NCI-H526 treated with DMSO at 0.1 percent for 48 hours (cell line): ENCODE results near the gene GRIP2.
"Not testable (repeated sequence)": the region's sequence is repeated elsewhere in the genome, so short reads cannot be mapped to it uniquely, and the experiment has no call there.

ENCODE experiments used
- DNase-seq: peaks from one replicate; lab custom pipeline; 2025; lab: John Stamatoyannopoulos, UW

The GRIP2 gene

DNA sequence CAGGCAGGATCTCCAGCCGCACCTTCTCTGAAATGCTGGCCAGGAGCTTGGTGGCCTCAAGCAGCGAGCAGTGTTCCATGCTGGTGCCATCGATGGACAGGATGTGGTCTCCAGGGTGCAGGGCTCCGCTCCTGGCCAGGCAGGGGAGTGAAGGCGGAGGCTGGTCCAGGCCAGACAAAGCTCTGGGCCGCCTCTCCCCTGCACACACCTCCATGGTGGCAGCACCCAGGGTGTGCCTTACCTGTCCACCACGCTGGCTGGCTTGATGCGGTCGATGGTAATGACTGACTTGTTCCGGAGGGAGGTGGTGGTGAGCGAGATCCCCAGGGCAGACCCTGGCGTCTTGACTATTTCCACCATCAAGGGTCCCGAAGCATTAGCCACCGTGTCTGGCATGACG, 20.0 kb downstream of the GRIP2 start:
- no peak for DNase-seq

DNA sequence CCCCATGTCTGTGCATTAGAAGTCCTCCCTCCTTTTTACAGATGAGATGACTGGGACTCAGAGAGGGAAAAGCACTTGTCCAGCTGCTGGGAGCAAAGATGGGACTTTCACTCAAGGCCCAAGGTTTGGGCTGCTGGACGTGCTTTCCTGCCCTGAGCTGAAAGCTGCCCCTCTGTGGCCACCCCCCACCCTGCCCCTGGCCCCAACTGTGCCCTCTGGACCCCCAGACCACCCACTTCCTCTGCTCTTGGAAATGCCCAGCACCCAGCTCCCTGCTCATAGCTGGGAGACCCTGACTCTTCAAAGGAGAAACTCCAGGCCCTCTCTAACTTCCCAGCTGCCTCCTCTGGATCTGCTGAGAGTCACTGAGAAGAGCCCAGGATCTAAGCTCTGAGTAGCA, 20.7 kb downstream of the GRIP2 start:
- no peak for DNase-seq

DNA sequence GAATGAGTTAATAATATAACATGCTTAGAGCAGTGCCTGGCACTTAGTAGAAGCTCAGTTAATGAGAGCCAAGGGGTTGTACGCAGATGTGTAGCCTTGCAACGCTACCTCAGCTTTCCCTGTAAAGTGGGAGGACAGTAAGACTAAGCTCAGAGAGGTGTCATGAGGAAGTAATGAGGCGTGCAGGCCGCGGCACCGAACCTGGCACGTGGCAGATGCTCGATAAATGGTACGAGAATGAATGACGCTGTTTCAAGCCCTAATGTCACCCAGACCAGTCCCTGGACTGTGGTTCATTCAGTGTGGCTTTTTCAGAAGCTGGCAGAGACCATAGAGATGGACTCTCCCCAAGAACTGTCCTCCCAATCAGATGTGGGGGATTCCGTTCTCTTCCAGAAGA, 21.2 kb downstream of the GRIP2 start:
- no peak for DNase-seq

DNA sequence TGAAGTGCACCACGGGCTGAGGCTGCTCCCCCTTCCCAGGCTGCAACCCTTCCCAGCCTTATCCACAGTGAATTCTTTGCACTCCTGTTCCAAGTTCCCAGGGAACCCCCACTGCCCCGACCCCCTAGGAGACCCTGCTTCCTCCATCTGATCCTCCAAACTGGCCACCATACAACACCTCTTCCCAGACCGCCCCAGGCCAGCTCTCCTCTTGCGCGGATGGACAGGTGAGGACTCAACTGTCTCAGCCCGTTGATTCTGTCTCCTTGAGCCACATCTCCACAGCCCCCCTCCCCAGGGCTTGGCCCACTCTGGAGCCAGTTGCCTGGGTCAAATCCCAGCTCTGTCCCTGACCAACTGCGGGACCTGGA, 21.7 kb downstream of the GRIP2 start:
- no peak for DNase-seq

DNA sequence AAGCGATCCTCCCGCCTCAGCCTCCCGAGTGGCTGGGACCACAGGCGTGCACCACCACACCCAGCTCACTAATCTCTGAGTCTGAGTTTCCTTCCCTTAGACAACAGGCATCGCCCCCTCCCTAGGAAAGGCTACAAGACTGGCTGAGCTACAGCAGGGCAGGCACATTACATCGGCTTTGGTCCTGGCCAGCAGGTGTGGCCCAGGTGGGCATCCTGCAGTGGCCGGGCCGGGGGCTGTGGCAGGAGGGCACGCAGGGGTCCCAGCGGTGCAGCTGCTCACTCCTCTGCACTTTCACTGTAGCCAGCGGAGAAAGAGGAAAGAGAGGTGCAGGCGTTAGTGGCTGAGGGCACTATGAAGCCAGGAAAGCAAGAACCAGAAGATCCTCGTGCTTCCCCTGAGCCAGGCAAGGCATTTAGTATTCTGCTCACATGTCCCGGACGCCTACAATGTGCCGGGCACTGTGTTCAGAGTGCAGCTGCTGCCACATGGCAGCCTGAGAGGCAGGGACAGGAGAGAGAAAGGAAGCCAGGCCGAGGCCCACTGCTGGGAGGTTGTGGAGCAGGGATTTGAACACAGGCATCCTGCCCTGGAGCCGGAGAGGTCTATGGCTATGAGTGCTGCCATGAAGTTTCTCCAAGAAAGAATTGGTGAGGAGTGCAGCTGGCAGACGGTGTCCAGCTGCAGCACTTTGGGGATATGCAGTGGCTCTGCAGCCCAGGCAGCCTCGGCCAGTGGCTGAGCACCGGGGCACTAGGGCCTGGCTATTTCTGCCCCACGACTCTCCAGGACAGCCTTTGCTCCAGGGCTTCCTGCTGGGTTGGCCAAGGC, 22.3 kb downstream of the GRIP2 start:
- DNase-seq = no peak

DNA sequence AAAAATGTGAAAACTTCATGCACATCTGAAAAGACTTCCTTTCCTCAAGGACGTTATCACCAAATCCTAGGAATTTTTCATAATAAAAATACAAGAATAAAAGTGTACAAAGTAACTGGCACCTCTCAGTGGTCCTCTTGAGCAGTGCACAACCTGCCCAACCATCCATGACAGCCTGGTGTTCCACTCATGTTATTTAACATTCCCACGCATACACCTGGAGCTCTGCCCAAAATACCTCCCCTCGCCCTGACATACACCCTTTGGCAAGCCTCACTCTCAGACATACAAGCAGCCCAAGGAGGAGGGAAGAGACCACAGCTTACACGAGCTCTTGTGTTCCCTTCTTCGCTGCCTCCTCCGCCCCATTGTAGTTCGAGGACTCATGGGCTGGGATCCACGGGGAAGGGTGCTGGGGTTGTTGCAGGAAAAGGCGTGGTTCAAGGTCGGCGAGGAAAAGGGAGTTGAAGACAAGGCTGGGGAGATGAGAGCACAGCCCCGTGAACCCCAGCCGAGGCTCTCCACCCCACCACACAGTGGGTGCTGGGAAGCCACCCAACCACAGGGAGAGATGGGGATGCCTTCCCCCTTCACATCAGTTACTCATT, 23.3 kb downstream of the GRIP2 start:
- DNase-seq = no peak

DNA sequence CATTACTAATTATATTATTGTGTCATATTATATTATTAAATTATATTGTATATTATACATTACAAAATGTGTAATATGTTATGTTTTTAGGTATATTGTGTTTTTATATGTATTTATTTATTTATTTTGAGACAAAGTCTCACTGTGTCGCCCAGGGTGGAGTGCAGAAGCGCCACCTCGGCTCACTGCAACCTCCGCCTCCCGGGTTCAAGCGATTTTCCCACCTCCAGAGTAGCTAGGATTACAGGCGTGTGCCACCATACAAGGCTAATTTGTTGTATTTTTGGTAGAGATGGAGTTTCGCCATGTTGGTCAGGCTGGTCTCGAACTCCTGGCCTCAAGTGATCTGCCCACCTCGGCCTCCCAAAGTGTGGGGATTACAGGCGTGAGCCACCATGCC, 24.6 kb downstream of the GRIP2 start:
- DNase-seq = not testable (repeated sequence)

DNA sequence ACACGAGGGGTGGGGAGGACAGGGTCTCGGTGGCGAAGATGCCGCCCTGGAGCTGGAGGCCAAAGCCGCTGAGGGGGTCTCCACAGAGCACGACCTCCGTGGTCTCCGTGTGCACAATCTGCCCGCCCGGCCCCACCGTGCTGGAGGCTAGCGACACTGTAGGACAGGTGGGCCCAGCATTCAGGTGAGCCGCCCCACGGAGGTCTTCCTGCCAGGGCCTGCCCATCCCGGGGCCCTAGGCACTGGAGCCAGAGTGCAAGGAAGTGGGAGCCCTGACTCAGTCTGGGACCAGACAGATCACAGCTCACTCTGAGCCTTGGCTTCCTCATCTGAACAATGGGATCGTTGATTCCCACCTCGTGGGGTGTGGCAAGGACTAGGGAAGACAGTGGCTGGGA, 25.8 kb downstream of the GRIP2 start:
- DNase-seq = no peak

DNA sequence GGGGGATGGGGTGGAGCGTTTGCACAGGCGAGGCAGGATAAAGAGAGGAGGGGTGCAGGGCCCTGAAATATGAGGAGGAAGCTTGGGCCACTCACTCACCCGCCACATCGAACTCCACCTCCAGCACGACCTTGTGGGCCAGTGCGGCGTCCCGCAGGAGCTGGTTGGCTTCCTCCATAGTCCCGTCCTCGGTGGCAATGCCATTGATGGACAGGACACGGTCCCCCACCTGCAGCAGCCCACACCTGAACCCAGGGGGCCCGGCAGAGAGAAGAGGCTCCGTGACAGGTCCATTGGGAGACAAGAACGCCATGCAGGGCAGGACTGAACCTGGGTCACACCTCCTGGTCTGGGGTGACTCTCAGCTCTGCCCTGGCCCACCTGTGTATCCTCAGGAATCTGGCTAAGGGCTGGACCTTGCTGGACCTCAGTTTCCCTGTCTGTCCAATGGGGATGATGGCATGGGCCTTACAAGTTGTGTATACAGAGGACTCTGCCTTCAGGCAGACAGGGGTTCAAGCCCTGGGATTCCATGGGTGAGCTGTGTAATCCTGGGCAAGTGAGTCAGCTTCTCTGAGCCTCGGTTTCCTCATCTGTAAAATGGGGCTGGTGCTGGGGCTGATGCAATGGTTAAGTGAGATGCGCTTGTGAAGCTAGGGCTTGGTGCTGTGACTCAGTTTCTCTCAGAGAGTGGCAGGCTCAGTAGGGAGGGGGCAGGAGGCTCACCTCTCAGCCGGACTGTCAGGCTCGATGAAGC, 26.4 kb downstream of the GRIP2 start:
- DNase-seq = no peak

DNA sequence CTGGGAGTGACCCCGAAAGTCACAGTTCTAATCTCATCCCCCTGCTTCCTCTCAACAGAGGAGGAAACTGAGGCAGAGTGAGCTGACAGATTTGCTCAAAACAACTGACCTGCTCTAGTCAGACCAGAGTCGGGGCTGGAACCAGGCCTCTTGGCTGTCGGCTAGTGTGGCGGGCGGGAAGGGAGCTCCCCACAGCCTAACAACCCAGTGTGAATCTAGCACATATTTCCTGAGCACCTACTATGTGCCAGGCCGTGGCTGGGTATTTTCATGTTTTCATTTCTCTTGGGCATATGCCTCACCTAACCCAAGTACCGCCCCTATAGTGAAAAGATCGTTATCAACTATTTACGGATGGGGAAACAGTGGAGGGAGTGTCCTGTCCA, 27.2 kb downstream of the GRIP2 start:
- DNase-seq = no peak

DNA sequence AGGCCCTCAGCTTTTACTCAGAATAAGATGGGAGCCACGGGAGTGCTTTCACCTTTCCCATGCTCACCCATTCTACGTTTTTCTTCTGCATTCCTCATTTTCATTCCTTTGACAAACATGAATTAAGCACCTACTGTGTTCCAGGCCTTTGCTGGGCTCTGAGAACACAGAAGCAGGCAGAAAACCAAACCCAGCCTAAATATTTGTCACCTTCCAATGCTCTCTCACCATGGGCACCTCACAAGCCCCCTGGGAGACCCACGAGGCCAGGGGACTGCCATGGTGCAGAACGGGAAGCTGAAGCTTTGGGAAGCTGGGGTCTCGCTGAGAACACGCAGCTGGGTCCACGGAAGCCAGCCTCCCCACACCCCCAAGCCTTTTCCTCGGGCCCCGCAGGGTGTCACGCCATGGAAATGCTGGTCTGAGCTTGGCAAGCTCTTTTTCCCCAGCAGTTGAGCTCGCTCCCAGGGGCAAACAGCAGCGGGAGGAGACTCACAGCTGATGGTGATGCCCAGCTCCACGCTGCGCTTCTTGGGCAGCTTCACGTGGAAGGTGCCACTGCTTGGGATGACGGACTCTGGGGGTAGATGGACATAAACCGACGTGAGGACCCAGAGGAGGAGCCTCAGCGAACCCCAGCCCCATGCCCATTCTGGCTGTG, 27.7 kb downstream of the GRIP2 start:
- DNase-seq = no peak

DNA sequence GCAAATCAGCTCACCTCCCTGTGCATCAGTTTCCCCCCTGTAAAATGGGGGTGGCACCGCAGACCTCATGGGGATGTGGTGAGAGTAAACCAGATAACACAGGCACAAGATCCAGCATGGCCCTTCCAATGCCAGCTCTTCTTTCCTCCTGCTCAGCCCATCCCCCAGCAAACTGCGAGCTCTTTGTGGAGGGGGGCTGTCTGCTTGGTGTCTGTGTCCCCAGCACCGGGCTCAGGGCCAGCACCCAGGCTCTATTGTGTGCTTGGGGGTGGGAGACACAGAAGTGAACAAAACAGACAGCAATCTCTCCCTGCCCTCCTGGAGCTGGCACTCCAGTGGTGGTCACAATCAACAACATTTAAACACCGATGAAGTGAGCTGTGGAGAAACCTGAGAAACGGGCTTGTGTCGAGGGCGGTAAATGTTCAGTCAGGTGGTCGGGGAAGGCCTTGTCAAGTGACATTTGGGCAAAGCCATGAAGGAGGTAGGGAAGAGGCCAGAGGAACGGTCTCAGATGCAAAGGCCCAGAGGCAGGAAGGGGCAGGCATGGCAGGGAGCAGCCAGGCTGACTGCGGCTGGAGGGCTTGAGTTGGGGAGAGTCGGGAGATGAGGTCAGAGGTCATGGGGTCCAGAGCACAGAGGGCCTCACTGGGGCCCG, 28.4 kb downstream of the GRIP2 start:
- no peak for DNase-seq

DNA sequence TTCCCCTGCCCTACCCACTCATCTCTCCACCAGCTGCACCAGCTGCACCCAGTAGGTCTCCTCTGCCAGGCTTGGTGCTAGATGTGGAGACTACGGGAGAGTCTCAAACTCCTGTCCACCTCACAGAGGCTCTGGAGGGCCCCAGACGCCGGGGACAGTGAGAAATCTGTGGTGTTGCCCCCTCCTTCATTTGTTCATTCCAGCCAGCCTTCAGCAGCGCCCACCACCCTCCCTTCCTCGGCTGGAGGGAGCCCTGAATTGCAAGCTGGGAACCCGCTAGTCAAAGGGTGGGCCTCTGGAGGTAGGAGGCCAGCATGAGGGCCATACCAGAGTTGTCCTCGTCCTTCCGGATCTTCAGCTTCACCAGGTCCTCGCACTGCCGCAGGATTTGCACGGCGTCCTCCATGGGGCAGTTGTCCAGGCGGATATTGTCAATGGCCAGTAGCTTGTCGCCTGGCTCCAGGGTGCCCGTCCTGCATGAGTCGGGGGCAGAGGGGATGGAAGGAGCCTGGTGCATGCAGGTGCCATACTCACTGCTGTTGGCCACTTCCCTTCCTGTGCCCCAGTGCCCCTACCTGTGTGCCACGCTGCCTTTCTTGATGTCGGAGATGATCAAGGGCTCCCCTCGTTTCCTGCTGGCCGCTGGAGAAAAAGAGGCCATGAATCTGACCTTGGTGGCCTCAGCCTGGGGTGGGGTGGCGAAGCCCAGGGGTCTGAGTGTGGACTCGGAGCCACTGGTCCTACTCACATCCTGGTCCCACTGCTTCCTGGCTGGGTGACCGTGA, 29.1 kb downstream of the GRIP2 start:
- no peak for DNase-seq

DNA sequence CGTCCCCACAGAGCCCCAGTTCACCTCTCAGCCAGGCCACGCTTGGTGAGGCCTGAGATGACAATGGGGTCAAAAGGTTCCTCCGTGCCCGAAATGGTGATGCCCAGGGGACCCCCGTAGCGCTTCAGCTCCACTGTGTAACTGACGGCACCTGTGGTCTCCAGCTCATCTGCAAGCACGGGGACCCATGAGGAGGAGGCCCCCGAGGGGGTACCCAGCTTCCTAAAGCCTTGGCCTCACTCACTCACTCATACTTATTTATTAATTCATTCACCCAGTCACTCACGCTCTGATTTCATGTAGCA, 30.4 kb downstream of the GRIP2 start:
- DNase-seq = no peak

DNA sequence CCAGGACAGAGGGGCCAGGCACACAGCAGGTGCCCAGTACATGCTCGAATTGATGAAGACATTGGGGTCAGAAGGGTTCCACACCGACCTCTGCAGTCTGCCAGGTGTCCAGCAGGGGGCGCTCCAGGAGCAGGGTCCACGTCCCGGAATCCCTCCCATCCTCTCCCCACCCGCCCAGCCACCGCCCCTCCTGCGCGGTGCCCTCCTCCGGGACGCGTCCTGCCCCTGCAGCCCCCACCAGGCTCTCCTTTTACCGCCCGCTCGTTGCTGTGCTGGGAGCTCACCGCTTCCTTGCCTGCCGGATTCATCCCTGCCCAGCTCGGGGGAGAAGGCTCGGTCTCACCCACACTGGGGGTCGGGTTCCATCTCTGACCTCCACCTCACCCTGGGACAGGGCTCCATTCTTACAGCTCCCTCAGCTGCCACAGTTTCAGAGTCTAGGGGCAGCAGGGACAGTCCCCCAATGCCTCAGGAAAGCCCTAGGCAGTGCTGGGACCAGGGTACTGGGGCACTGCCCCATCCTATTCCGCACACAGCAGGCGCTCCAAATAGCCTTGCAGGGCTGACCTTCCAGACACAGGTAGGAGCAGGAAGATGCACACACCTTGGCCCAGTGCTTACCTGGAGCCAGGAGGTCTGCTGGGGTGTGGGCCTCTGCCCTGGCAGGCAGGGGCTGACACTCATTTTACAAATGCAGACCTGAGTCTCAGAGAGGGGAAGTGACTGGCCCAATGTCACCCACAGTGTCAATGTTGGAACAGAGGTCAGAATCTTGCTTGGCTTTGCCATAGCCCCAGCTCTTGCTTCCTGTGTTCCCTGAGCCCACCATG, 31.0 kb downstream of the GRIP2 start:
- DNase-seq = peak; percentile 48

DNA sequence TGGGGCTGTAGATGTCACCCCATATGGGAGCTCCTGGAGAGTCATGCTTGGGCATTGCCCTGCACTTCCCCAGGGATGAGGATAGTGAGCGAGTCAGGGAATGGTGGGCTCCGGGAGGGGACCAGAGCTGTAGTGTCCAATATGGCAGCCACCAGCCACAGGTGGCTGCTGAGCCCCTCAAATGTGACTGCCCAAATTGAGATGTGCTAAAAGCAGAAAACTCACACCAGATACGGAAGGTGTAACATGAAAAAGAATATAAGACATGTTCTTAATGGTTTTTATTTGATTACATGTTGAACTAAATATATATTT, 31.7 kb downstream of the GRIP2 start:
- DNase-seq = no peak

DNA sequence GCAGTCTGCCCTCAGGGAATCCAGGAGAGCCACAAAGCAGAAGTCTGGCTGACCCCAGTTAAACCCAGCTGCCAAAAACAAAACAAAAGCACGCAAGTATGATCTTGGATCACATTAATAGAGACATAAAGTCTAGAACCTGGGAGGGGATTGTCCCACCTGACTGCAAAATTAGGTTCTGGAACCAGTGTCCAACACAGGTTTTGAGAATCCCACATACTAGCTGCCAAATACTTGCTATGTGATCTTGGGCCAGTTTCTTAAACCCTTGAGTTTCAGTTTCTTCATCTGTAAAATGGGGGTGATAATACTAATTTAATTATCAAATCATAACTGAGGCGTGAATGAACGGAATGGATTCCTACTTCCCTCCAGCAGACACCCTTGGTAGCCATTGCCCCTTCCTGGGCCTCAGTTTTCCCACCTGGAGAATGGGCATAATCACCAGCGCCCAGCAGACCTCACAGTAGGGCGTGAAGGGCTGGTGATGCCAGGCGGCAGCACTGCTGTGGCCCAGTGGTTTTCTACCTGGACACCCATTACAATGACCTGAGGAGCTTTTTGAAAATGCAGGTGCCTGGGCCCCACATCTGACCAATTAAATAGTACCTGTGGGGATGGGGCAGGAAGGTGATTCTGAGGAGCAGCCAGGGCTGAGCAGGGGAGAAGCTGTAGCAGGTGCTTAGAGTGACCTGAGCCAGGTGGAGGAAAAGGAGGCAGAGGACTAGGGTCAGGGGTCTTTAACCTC, 32.2 kb downstream of the GRIP2 start:
- no peak for DNase-seq

DNA sequence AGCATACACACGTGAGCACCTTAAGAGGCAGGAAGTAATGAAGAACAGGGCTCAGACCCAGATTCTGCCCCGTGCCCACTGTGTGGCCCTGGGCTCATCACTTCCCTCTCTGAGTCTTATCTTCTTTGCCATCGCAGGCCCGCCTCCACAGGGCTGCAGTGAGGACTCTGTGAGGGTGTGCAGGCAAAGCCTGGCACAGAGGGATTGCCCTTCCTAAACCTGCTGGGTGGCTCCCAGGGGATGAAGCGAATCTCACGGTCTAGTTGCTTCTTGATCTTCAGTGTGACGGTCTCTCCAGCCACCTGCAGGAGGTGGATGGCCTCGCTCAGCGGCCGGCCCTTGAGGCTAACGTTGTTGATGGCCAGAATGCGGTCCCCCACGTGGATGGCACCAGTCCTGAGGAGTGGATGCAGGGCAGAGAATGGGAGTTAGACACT, 32.8 kb downstream of the GRIP2 start:
- DNase-seq = no peak

DNA sequence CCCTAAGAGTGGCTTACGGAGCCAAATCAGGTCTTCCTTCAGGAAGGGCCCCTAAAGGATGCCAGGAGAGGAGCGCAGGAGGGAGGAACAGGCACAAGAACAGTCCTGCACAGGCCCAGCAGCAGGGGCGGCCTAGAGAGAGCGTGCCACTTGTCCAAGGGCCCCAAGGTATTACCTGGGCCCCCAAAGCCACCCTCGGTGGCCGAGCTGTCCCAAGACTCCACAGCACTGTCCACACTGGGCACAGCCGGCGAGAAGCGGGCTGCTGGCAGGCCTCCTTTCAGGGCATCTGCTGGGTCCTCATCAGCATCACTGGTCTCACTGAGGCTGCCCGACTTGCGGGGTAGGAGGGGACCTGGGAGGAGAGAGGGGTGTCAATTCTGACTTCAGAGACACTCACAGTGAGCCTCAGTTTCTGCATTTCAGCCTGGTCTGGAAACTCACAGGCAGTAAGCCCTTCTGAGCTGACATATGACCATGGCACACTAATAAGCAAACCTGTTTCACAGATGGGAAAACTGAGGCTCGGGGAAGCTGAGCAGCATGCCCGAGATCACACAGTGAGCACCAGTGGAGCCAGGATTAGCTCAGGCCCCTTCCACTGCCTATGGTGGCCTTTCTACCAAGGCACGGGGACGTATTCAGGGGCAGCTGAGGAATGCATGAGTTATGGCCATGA, 33.4 kb downstream of the GRIP2 start:
- DNase-seq = no peak
